Colon (tissue), 2 donors: ENCODE measurements around the gene NLRP12.
"Not testable (repeated sequence)": the region's sequence is repeated elsewhere in the genome, so short reads cannot be mapped to it uniquely, and the experiment has no call there.

Source experiments
- FAIRE-seq: peaks from 2 replicates; lab custom pipeline; 2012; peaks lifted over from hg19 to GRCh38; lab: Jason Lieb, UNC
- donor health status: control.
- donor health status: control.

The NLRP12 gene

GRCh38 chr19:53838446-53838845, 14.3 kb upstream of the NLRP12 start:
- not testable (repeated sequence) for FAIRE-seq

- FAIRE-seq: not testable (repeated sequence)
These were observed 8.7 kb upstream of the NLRP12 start for GRCh38 chr19:53832861-53833260.

GRCh38 chr19:53828531-53828930, 4.4 kb upstream of the NLRP12 start:
- FAIRE-seq: no peak

- FAIRE-seq: no peak
These were observed 2.8 kb upstream of the NLRP12 start for GRCh38 chr19:53826876-53827275.

GRCh38 chr19:53823380-53824120, 564 bp downstream of the NLRP12 start:
- FAIRE-seq: no peak

- no peak for FAIRE-seq
These were observed 4.3 kb downstream of the NLRP12 start for GRCh38 chr19:53819861-53820260.

GRCh38 chr19:53818756-53819155, 5.4 kb downstream of the NLRP12 start:
- FAIRE-seq: no peak

- FAIRE-seq: no peak
These were observed 10.1 kb downstream of the NLRP12 start for GRCh38 chr19:53813996-53814395.

- no peak for FAIRE-seq
These were observed 11.8 kb downstream of the NLRP12 start for GRCh38 chr19:53812335-53812734.

GRCh38 chr19:53810891-53811290, 13.2 kb downstream of the NLRP12 start:
- FAIRE-seq: no peak

GRCh38 chr19:53810187-53810546, 13.9 kb downstream of the NLRP12 start:
- FAIRE-seq: no peak

GRCh38 chr19:53809518-53810186, 14.5 kb downstream of the NLRP12 start:
- no peak for FAIRE-seq

- FAIRE-seq: no peak
These were observed 15.4 kb downstream of the NLRP12 start for GRCh38 chr19:53808710-53809125.

GRCh38 chr19:53801257-53801656, 22.9 kb downstream of the NLRP12 start:
- no peak for FAIRE-seq

- no peak for FAIRE-seq
These were observed 29.1 kb downstream of the NLRP12 start for GRCh38 chr19:53795019-53795418.

GRCh38 chr19:53792721-53793433, 31.2 kb downstream of the NLRP12 start:
- no peak for FAIRE-seq

- FAIRE-seq: no peak
These were observed 34.1 kb downstream of the NLRP12 start for GRCh38 chr19:53789708-53790678.

GRCh38 chr19:53787266-53787665, 36.8 kb downstream of the NLRP12 start:
- FAIRE-seq: no peak

- FAIRE-seq: no peak
These were observed 37.4 kb downstream of the NLRP12 start for GRCh38 chr19:53786744-53787143.

- FAIRE-seq: no peak
These were observed 38.8 kb downstream of the NLRP12 start for GRCh38 chr19:53785196-53785889.

GRCh38 chr19:53782698-53783097, 41.4 kb downstream of the NLRP12 start:
- FAIRE-seq: no peak
